PFSK-1 (cell line): Measurements from ENCODE around the gene CYS1.

Experiments used
- FOXP2 ChIP-seq: optimal IDR thresholded peaks from 2 replicates; pipeline ENCODE3; 2011; ENCODE audit warnings: borderline replicate concordance, control low read depth, inconsistent platforms; ENCODE audit not compliant: insufficient read depth; ENCODE audit errors: extremely low read length, extremely low read depth
- POLR2AphosphoS5 ChIP-seq: IDR thresholded peaks from 2 replicates; pipeline ENCODE4 v1.6.1; 2012; ENCODE audit warnings: low read depth, mild to moderate bottlenecking, control low read depth, low read length, moderate library complexity
- SIN3A ChIP-seq: IDR thresholded peaks from 2 replicates; pipeline ENCODE4 v1.6.1; 2012; ENCODE audit warnings: mild to moderate bottlenecking, low read length, moderate library complexity, borderline replicate concordance; ENCODE audit not compliant: insufficient read depth
- TF ChIP-seq, protein P1 (sequence below), 2 experiments: IDR thresholded peaks; 2 replicates each; pipeline versions ENCODE4 v1.6.1 to v1.8.0; 2011 to 2012; ENCODE audit warnings: low read depth in 2 of 2, low read length in 2 of 2, control low read depth in 1 of 2, inconsistent platforms in 1 of 2, mild to moderate bottlenecking in 1 of 2, moderate library complexity in 1 of 2; ENCODE audit not compliant: insufficient read depth in 1 of 2

DNA sequence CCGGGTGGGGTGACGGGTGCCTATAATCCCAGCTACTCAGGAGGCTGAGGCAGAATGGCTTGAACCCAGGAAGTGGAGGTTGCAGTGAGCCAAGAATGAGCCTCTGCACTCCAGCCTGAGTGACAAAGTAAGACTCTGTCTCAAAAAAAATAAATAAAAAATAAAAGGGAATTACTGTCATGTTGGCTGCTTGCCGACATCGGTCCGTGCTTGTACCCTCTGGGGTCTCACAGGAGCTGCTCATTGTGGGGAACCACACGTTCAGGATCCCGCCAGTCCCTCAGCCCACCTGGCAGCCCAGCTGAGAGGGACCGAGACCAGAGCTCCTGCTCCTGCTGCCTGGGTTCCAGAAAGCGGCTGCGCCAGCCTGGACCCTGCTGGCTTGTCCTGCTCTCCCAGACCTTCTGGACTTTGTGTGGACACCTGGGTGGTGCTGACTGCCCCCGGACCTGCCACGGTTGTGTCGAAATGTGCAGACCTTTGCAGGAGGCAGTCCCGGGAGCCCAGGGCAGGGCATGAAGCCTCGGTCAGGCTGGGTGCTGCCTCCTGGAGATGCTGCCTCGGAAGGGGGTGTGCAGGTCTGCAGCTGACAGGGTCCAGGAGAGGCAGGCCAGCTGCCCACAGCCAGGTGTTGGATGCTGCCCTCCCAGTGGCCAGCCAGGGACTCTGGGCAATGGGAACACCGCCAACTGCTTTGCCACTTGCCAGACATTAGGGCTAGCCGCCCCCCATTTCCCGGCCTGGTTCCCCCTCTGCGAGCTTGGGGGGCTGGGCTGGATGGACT lies 20.5 kb downstream of the CYS1 start:
- TF ChIP-seq POLR2AphosphoS5 (no peak), SIN3A (no peak), FOXP2 (no peak)
- TF ChIP-seq, protein P1, sequence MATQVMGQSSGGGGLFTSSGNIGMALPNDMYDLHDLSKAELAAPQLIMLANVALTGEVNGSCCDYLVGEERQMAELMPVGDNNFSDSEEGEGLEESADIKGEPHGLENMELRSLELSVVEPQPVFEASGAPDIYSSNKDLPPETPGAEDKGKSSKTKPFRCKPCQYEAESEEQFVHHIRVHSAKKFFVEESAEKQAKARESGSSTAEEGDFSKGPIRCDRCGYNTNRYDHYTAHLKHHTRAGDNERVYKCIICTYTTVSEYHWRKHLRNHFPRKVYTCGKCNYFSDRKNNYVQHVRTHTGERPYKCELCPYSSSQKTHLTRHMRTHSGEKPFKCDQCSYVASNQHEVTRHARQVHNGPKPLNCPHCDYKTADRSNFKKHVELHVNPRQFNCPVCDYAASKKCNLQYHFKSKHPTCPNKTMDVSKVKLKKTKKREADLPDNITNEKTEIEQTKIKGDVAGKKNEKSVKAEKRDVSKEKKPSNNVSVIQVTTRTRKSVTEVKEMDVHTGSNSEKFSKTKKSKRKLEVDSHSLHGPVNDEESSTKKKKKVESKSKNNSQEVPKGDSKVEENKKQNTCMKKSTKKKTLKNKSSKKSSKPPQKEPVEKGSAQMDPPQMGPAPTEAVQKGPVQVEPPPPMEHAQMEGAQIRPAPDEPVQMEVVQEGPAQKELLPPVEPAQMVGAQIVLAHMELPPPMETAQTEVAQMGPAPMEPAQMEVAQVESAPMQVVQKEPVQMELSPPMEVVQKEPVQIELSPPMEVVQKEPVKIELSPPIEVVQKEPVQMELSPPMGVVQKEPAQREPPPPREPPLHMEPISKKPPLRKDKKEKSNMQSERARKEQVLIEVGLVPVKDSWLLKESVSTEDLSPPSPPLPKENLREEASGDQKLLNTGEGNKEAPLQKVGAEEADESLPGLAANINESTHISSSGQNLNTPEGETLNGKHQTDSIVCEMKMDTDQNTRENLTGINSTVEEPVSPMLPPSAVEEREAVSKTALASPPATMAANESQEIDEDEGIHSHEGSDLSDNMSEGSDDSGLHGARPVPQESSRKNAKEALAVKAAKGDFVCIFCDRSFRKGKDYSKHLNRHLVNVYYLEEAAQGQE (IDR thresholded peaks at IDR 0.05; ENCODE audit: insufficient read depth in 1 of 2, low read depth in 2 of 2, low read length in 2 of 2): no peak
